ENCODE data around the gene PHKA2. TPM values are rescaled to one million over a fixed set of nuclear protein-coding genes. Genes with fewer than 3 reads are reported as not detected.

Gene PHKA2
- total RNA-seq, 1 donor from 2014 or later, result 26.4 TPM

GRCh38 chrX:19003756-19004155 lies 19.8 kb upstream of the PHKA2 start:
- Mint-ChIP-seq H3K27me3 (ENCODE audit: unreplicated experiment) (no peaks in the 10 kb centered on the region), H3K36me3 (ENCODE audit: unreplicated experiment) (no peaks in the 10 kb centered on the region), H3K9me3 (ENCODE audit: unreplicated experiment) (no peaks in the 10 kb centered on the region), H3K4me3 (ENCODE audit: unreplicated experiment) (no peak overlapping the region), H3K27ac (ENCODE audit: unreplicated experiment) (no peak overlapping the region), H3K4me1 (ENCODE audit: unreplicated experiment) (peaks cover 11% of the 10 kb centered on the region)
- TF ChIP-seq, protein P1, sequence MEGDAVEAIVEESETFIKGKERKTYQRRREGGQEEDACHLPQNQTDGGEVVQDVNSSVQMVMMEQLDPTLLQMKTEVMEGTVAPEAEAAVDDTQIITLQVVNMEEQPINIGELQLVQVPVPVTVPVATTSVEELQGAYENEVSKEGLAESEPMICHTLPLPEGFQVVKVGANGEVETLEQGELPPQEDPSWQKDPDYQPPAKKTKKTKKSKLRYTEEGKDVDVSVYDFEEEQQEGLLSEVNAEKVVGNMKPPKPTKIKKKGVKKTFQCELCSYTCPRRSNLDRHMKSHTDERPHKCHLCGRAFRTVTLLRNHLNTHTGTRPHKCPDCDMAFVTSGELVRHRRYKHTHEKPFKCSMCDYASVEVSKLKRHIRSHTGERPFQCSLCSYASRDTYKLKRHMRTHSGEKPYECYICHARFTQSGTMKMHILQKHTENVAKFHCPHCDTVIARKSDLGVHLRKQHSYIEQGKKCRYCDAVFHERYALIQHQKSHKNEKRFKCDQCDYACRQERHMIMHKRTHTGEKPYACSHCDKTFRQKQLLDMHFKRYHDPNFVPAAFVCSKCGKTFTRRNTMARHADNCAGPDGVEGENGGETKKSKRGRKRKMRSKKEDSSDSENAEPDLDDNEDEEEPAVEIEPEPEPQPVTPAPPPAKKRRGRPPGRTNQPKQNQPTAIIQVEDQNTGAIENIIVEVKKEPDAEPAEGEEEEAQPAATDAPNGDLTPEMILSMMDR (IDR thresholded peaks at IDR 0.05), result no peak
- no peak for DNase-seq (ENCODE audit: extremely low spot score, unreplicated experiment)

GRCh38 chrX:18998653-18999052 lies 14.7 kb upstream of the PHKA2 start:
- no peak for DNase-seq (ENCODE audit: extremely low spot score, unreplicated experiment)
- peaks cover 4% of the 10 kb centered on the region for H3K9me3 Mint-ChIP-seq (ENCODE audit: unreplicated experiment)
- H3K36me3 Mint-ChIP-seq (ENCODE audit: unreplicated experiment), result no peaks in the 10 kb centered on the region
- H3K27me3 Mint-ChIP-seq (ENCODE audit: unreplicated experiment), result no peaks in the 10 kb centered on the region
- peaks cover 40% of the 10 kb centered on the region for H3K4me1 Mint-ChIP-seq (ENCODE audit: unreplicated experiment)
- TF ChIP-seq, protein P1 (IDR thresholded peaks at IDR 0.05), result no peak
- no peak overlapping the region for H3K27ac Mint-ChIP-seq (ENCODE audit: unreplicated experiment)
- no peak overlapping the region for H3K4me3 Mint-ChIP-seq (ENCODE audit: unreplicated experiment)

DNA sequence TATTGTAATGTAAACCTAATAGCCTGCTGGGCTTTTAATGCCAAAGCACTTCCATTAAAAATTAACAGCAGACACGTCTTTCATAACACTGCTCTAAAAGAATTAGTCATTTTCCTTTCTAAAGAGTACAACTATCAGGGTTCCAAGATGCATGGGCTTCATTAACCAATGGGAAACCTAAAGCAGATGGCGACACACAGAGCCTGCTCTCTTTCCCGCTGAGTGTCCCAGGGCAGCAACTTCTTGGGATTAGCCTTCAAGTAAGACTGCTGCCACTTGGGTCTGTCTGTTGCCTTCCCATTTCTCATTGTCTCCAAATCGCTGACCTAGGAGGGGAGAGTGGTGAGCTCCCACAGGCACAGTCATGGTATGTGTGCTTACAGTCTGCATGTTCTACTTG lies 14.0 kb upstream of the PHKA2 start:
- Mint-ChIP-seq H3K4me3 (ENCODE audit: unreplicated experiment) (no peak overlapping the region), H3K36me3 (ENCODE audit: unreplicated experiment) (no peaks in the 10 kb centered on the region), H3K4me1 (ENCODE audit: unreplicated experiment) (peaks cover 40% of the 10 kb centered on the region), H3K9me3 (ENCODE audit: unreplicated experiment) (peaks cover 4% of the 10 kb centered on the region), H3K27ac (ENCODE audit: unreplicated experiment) (no peak overlapping the region), H3K27me3 (ENCODE audit: unreplicated experiment) (no peaks in the 10 kb centered on the region)
- TF ChIP-seq, protein P1 (IDR thresholded peaks at IDR 0.05), result no peak
- peak; percentile 34 for DNase-seq (ENCODE audit: extremely low spot score, unreplicated experiment)

DNA sequence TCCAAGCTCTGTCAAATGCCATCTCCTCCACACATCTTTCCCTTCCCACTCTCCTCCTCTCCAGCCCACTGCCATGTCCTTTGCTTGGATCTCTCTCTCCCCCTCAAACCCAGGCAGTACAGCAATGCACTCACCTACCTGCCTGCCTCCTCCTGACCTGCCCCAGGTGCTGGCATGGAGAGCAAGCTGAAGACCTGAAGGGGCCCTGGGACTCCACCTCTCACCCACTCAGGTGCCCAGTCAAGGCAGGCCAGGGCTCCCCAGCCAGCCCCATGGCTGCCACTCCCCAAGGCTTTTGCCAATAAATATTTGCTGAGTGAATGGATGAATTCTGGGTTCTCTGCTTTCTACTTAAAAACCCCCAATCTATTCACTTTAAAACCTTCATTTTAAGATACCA lies 12.6 kb upstream of the PHKA2 start:
- Mint-ChIP-seq H3K4me1 (ENCODE audit: unreplicated experiment) (peaks cover 40% of the 10 kb centered on the region), H3K27ac (ENCODE audit: unreplicated experiment) (peak overlapping the region; percentile 61), H3K27me3 (ENCODE audit: unreplicated experiment) (no peaks in the 10 kb centered on the region)

GRCh38 chrX:18995221-18995620 lies 11.3 kb upstream of the PHKA2 start:
- DNase-seq (ENCODE audit: extremely low spot score, unreplicated experiment), result no peak
- Mint-ChIP-seq H3K36me3 (ENCODE audit: unreplicated experiment) (no peaks in the 10 kb centered on the region), H3K4me1 (ENCODE audit: unreplicated experiment) (peaks cover 40% of the 10 kb centered on the region), H3K4me3 (ENCODE audit: unreplicated experiment) (no peak overlapping the region), H3K9me3 (ENCODE audit: unreplicated experiment) (peaks cover 4% of the 10 kb centered on the region), H3K27me3 (ENCODE audit: unreplicated experiment) (no peaks in the 10 kb centered on the region), H3K27ac (ENCODE audit: unreplicated experiment) (peak overlapping the region; percentile 91)
- TF ChIP-seq, protein P1 (IDR thresholded peaks at IDR 0.05), result no peak

More for the DNA sequence above, 12.6 kb upstream of the PHKA2 start:
- Mint-ChIP-seq H3K4me3 (ENCODE audit: unreplicated experiment) (no peak overlapping the region), H3K36me3 (ENCODE audit: unreplicated experiment) (no peaks in the 10 kb centered on the region), H3K9me3 (ENCODE audit: unreplicated experiment) (peaks cover 4% of the 10 kb centered on the region)
- TF ChIP-seq, protein P1 (IDR thresholded peaks at IDR 0.05), result no peak
- DNase-seq (ENCODE audit: extremely low spot score, unreplicated experiment), result peak; percentile 65

Measured in osteocyte (in vitro differentiated cells).